Measurements from ENCODE around the gene IGFBP5.

Gene IGFBP5

DNA sequence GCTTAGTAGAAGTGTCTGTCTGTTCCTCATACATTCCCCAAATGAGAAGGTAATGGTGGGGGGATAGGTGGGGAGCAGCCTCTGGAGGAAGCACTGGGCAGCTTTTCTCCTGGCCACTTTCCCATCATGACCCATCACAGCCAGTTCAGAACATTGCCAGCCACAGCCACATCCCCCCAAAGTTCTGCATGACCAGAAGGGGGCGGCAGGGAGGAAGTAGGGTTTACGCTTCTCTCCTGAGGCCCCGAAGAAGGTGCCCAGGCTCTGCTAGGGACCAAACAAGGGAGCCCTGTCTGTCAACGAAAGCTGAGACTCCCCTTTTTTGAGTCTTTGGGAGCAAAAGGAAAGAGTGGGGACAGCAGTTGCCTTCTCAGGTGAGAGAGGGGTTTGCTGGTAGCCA lies 7.7 kb downstream of the IGFBP5 start:
- DNase-seq (ENCODE audit: low spot score) = no peak

DNA sequence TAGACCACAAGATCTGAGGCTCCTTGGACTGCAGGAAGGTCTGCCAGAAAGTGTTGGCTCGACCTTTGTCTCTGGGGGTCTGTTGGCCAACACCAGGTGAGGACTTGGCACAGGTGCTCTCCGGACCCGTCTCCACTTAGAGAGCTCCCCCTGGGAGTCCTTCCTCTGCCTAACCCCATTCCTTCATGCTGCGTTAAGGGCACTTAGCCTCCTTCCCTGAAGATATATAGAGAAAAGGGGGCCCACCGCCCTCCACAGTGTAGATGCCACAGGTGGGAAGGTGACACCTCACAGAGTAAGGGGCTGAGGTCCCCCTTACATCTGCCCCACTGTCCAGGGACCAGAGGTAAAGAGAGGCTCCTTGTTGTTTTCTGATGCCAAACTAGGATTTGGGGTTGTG lies 8.2 kb downstream of the IGFBP5 start:
- no peak for DNase-seq (ENCODE audit: low spot score)

DNA sequence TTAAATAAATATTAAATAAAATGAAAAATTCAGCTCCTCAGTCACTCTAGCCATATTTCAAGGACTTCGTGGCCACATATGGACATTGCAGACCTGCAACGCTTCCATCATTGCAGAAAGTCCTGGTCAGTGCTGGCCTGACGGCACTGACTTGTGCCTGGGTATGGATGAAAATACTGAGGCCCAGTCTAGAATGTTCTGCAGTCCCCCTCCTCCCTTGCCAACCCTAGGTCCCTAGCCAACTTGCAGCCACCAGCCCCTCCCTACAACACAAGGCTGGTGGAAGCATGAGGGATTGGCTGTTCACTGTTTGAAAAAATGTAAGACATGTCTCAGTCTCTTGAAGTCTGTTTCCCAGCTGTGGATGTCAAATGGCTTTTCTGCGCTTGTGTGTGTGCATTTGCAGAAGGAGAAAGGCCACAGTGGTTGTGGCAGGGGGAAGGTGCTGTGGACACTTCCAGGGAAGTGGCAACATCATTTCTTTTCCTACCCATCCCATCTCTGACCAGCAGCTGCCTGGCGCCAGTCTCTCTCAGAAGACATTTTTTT lies 9.9 kb downstream of the IGFBP5 start:
- DNase-seq (ENCODE audit: low spot score) = no peak

DNA sequence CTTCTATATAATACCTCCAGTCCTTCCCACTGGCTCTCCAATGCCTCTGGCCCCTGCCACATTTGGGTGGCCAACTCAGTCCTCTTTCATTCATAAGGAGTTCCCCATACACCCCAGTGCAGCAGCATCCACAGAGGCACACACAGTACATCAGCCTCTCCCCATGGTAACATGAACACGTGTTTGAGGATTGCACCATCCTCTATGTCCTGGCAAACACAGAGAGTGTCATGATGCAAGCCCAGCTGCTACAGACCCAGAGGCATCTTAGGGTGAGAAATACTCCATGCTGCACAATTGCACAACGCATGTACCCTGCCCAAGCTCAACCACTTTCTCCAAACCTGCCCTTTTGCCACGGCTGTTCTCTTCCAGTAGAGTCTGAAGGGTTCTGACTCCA lies 11.5 kb downstream of the IGFBP5 start:
- DNase-seq (ENCODE audit: low spot score) = peak; percentile 94

DNA sequence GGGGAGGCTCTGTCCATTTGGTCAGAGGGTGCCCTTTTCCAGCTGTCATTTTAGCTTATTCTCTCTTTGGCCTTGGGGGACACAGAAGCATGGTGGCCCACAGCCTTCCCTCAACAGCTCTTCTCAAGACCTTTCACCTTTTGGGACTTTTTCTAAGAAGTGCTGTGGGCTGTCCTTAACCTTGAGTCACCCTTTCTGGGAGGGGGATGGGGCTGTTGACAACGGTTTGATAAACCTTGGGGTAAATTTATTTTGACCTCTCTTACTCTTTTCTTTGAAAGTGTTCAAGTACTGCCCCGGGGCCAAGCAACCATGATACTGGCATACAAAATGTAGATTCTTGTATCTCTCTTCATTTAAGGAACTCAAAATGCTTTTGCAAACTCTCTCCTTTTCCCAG lies 13.7 kb downstream of the IGFBP5 start:
- no peak for DNase-seq (ENCODE audit: low spot score)

DNA sequence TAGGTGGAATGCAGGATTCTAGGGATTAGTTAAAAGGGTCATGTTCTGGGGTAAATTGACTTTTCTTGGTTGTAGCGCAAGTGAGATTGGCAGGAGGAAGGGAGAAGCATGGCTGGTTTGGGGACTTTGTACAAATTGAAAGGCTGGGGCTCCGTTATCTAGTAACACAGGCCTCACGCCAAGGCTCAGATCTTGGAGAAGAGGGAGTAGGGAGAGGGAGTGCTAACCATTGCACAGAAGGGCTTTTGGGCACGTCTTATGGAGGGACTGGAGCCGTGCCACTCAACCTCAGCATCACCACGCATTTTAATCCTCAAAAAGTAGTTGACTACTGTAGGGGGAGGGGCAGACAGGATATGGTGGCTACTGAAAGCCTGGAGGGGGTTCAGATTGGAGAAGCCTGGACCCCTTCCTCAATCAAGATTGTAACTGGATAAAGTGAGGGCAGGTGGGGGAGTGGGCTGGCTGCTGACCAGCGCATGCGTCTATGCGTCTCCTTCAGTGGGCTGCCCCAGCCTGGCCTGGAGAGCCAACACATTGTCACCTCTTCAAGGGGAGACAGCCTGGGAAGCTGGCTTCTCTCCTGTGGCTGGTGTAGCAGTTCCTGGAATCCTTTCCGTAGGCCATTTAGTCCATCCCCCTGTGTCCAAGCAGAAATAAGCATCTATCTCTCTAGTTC lies 14.3 kb downstream of the IGFBP5 start:
- no peak for DNase-seq (ENCODE audit: low spot score)

DNA sequence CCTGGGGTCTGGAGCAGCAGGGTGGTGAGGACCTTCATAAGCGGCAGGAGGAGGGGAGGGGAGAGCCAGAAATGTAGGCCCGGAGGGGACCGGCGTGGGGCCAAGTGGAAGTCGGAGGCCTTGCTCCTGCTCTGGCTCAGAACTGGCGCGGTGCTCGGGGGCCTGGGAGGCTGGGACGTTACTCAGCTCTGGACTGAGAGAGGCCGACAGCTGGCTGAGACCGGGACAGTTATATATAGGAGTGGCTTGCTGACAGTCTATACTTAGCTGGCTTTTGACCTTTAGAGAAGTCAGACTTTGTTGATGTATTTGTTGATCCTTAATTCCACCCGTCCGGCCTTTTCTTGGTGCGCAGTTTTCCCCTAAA lies 15.7 kb downstream of the IGFBP5 start:
- no peak for DNase-seq (ENCODE audit: low spot score)

DNA sequence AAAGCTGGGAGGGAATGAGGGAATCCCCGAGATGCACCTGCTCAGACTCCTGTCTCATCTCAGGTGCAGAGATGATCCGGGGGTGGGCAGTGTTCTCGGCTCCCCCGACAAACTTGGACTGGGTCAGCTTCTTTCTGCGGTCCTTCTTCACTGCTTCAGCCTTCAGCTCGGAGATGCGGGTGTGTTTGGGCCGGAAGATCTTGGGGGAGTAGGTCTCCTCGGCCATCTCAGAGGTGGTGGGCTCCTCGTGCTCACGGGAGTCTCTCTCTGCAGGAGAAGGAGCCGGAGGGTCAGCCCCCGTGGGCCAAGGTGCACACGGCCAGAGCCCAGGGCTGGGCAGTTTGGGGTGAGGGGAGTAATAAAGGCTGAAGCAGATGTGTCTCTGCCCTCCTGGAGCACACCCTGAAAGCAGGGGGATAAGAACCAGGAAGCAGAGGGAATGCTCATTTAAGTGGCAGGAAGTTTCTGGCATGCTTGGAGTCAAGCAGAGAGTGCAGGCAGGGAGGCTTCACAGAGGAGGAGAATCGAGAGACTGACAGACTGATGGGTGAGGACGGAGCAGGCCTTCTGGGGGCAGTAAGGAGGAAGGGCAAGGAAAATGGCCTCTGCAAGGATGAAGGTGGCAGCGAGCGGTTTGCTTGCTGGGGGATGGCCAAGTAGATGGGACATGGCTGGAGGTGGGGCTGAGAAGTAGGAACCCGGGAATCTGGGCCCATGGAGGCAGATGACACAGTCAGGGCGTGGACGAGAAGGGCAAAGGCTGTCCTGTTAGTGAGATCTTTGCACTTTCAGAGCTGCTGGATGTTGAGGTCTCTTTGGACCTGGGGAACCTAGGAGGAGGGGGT lies 16.3 kb downstream of the IGFBP5 start:
- no peak for DNase-seq (ENCODE audit: low spot score)

DNA sequence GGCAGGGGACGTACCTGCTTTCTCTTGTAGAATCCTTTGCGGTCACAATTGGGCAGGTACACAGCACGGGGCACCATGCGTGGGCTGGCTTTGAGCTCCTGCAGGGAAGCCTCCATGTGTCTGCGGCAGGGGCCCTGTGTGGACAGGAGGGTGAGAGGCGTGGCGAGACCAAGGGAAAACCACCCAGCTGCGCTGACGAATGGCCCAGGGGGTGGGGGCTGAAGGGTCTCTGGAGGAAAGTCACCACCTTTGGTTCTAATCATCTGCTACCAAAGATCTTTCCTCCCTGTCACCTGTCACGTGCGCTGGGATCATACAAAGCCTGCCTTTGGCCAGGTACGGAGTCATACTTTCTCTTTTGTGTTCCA lies 17.3 kb downstream of the IGFBP5 start:
- DNase-seq (ENCODE audit: low spot score) = no peak

DNA sequence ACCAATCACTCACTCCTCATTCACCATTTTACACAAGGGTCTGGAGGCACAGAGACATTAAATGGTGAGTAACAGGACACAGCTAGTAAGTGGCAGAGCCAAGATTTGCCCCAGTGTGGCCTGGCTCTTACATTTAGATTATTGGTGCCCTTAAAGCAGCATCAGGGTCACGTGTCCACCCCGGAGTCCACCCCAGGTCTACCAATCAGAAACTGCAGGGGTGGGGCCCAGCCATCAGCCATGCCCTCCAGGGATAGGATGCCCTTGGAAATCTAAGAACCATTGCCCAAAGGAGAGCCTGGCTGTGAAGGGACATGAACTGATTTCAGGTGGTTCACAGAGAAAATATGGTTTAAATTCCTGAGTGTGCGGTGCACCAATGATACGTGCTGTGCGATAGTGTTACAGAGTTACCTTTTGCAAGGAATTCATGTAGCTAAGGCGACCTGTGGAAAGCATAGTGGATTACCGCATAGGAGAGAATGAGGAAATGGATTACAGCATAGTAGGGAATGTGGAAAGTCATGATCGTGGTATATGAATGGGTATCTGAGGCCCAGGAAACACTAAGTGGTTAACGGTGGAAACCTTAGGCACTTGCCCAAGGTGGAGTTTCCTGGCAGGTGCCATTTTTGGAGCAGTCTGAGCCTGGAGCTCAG lies 17.8 kb downstream of the IGFBP5 start:
- no peak for DNase-seq (ENCODE audit: low spot score)

DNA sequence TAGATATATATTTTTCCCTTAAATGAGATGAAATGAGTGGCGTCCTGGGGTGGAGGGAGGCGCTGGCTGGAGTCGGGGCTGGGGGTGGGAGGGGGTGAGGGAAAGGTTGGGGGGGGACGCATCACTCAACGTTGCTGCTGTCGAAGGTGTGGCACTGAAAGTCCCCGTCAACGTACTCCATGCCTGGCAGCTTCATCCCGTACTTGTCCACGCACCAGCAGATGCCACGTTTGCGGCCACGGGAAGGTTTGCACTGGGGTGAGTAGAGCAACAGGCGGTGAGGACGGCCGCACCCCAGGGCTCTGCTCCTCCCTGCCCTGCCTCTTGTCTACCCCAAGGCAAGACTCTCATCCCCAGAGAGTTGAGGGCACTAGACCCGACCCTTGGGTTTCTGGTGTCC lies 18.7 kb downstream of the IGFBP5 start:
- no peak for DNase-seq (ENCODE audit: low spot score)

DNA sequence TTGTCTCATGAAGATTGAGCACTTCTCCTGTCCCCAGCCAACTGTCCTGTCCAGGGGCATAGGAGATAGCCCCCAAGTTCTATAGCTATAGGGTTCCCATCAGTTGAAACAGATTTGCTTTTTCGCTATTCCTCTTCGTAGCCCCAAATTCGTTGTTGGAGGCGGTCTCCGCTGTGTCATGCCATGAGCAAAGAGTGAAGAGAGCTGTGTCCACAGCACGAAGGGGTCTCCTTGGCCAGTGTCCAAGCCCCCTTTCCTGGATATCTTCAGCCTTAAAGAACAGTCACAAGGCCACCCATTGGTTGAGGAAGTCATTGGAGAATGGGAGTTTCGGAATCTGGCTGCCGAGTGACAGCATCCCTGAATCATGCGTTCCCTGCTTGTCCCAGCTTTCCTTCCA lies 21.0 kb downstream of the IGFBP5 start:
- DNase-seq (ENCODE audit: low spot score) = no peak

DNA sequence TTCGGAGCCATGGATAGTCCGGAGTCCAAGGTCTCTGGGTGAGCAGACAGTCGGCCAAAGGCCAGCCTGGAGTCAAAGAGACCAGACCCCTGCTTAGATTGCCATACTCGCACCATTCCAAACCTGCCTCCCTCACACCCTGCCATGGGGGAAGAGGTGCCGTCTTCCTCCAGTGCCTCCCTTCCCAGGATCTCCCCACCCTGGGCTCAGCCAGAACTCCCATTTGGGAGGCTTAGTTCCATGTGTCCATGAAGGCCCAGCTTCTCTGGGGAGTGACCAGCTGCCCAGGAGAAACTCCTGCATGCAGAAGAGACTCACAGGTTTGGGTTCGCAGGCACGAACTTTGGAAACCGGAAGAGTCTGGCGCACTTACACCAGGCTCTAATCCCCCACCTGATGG lies 21.7 kb downstream of the IGFBP5 start:
- DNase-seq (ENCODE audit: low spot score) = no peak

DNA sequence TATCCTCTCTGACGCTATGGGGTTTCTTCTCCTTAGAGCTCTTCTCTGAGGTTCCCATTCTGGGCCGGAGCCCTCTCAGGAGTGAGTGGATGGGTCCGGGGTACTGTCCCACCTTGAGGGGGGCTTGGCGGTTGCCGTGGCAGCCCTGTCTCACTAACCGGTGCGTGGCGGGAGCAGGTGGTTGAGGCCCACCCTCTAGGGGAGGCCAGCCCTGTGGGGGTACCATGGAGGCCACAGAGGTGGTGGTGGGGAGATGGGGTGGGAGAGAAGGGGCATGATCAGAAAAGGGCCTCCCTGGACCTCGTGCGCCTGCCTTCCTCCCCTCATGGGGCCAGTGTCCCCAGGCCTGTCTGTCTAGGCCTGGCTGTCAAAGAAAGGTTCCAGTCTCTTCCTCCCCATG lies 22.3 kb downstream of the IGFBP5 start:
- DNase-seq (ENCODE audit: low spot score) = no peak

DNA sequence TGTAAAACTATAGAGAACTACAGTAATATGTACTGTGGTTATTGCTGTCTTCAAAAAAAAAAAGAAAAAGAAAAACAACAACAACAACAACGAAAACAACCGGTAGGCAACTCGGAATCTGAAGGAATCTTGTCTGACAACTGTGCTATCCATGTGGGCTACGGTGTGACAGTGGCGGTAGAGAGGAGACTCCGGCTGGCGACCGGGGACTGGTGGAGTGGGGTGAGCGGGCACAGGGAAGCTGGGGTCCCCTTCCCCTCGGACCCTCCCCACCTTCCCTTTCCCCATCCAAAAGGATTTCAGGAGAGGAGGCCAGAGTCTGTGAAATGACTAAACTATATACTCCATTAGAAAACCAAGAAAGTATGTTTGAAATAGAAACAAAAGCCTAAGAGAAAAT lies 22.9 kb downstream of the IGFBP5 start:
- no peak for DNase-seq (ENCODE audit: low spot score)

DNA sequence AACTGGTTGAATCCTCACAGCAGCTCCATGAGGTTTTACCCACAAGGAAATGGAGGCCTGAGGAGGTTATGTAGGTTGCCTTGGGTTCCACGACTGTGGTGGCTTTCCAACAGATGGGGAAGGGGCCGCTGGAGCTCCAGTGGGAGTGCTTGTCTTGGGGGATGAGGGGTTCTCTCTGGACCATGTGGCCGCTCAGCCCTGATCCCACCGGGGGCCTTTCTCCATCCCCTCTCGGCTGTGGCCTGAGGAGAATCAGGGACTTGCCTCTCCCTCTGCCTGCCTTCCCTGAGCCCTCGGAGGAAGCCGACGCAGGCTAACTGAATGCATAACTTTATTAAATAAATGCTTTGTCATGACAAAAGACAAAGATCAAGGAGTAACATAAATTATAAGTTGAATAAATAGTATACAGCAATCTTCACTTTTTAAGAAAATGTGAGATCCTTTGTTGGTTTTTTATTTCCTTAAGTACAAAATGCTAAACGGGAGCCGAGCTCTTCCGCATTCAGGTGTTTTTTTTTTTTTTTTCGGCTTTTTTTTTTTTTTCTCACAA lies 23.5 kb downstream of the IGFBP5 start:
- DNase-seq (ENCODE audit: low spot score) = no peak

DNA sequence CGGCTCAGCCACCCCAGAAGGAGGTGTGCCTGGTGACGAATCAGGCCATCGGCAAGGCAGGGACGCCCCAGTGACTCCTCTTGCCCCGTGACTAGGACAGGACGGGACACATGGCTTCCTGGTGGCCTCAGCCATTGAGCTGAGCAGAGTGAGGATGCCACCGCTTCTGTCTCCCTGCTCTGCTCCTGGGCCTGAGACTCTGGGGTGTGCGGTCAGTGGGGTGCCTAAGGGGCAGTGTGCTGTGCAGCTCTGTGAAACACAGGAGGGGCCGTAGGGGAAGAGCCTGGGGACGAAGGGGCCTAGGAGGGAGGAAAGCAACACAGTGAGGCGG lies 24.3 kb downstream of the IGFBP5 start:
- no peak for DNase-seq (ENCODE audit: low spot score)

DNA sequence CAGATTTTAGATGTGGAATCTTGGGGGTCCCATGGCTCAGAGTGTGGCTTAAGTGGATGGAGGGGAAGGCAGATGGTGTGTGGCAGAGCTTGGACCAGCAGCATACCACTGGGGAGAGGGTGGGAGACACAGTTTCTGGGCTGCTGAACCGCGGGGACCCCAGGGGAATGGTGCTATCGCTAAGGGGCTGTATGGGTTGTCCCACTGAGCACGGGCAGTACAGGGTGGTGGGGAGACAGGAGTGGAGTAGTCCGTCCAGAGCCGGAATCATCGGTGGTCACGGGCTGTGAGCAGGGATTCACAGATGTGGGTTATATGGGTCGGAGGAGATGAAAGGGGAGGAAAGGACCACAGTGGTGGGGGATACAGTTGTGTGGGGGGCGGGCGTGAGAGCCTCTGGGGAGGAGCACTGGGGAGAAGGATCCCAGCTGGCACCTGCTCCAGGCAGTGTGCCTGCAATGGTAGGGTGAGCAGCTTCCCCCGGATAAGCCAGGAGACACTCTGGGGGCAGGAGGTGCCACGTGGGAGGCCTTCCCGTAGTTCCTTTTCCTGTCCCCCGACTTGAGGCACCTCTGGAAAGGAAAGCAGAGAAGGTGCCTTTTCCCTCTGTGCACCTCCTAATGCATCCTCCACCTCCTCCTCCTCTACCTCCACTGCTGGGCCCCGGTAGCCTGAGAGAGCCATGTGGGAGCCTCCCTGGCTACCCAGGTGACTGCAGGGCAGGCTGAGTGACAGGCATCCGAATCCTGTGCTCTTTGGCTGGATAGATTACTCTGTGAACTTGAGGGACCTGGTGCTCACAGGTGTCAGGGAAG lies 24.9 kb downstream of the IGFBP5 start:
- DNase-seq (ENCODE audit: low spot score) = no peak

DNA sequence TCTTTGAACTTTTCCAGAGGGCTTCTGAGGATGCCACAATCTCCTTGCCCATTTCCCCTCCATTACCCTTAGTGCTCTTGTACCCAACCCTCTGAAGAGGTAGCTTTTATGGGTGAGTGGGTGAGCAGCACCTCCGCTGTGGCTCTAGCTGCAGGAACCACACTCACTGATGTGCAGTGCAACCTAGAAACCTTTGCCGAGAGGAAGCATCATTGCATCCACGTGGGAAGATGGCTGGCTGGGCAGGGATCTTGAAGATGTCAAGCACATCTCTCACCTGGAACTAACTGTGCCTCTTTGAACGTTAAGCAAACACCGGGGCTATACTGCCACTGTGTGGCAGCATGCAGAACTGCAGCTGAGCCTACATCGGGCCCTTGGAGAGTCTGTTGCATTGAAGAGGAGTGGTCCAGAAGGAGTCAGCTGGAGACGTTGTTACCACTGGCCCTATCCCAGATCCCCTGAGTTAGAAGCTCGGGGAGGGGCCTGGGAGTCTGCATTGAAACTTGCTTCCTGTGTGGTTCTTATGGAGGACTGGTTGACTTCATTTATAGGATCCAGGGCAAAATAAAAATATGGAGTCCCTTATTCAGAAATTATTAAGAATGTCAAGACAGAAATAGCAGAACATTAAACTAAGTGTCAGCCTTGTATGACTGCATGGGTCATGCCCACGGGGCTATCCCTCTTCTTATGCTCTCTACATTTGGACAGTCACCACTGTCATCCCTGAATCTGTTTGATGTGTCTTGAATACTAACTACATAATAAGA lies 28.7 kb downstream of the IGFBP5 start:
- DNase-seq (ENCODE audit: low spot score) = peak; percentile 68

DNA sequence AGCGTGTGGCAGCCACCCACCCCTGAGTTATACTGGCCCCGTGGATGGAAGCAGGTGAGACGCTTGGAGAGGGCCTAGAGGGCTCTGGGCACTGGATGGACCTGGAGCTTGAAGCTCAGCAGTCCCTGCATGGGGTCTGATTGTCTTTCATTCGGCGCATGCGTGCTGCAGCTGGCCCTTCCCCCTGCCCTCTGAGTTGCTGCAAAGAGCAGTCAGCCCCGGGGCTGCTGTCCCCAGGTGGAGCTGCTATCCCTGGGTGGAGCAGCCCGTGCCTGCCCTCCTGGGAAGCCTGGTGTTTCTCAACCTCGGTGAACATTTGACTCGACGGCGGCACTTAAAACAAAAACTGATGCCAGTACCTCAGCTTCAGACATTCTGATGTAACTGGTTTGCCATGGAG lies 29.6 kb downstream of the IGFBP5 start:
- DNase-seq (ENCODE audit: low spot score) = no peak

DNA sequence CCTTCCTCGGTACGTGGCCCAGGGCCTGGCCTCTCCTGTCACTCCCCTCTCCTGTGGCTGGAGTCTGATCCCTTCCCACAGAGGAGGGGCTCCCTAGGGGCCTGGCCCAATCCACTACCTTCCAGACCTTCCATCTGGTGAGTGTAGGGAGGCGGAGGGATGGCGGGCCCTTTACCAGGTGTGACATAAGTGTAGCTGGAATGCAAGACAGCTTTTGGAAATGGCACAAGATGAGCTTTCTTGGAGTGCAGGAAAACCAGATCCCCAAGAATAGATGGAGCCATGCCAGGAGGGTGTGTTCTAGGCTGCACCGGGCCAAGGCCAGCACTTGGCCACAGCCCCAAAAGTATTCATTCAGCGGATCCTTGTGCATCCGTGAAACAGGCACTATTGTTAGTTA lies 30.1 kb downstream of the IGFBP5 start:
- DNase-seq (ENCODE audit: low spot score) = no peak

Measured in AG08395 (cell line).